Left ventricle myocardium superior (tissue), 1 donor: ENCODE results near the gene SAMD4A. TPM values are rescaled to one million over a fixed set of nuclear protein-coding genes. Genes with fewer than 3 reads are reported as not detected.
"Not testable (repeated sequence)": the region's sequence is repeated elsewhere in the genome, so short reads cannot be mapped to it uniquely, and the experiment has no call there.

Experiments
- ATAC-seq: fragments of 200-7000 bp; cut with Tn5 transposase; one replicate; pipeline ENCODE4 v1.9.1; 2020; ENCODE audit warnings: mild to moderate bottlenecking, moderate library complexity
- DNase-seq: peaks from one replicate; pipeline ENCODE4 v3.0.0-alpha.2; 2020
- intact Hi-C: fragments of 100-400 bp; cut with micrococcal nuclease; formaldehyde crosslinking; loops from one replicate; pipeline ENCODE4 v1.11.0; 2022
- total RNA-seq: library from RNA; stranded (reverse); fragmentation: NEBNext Ultra II Directional; extraction: Animal tissue kit (Norgen Biotek cat#: 25700); gene quantifications from one replicate; pipeline ENCODE4 v1.2.1, GENCODE V29; 2021
- donor health status: DM: no; HTN: yes; CAD: no; lungs with severe emphysema.

Gene SAMD4A
- total RNA-seq, 1 donor from 2014 or later, result 150 TPM

GRCh38 chr14:54797986-54798385 lies 231.1 kb downstream of the SAMD4A start:
- no peak for ATAC-seq
- intact Hi-C loops, result no loop called here
- no peak for DNase-seq

DNA sequence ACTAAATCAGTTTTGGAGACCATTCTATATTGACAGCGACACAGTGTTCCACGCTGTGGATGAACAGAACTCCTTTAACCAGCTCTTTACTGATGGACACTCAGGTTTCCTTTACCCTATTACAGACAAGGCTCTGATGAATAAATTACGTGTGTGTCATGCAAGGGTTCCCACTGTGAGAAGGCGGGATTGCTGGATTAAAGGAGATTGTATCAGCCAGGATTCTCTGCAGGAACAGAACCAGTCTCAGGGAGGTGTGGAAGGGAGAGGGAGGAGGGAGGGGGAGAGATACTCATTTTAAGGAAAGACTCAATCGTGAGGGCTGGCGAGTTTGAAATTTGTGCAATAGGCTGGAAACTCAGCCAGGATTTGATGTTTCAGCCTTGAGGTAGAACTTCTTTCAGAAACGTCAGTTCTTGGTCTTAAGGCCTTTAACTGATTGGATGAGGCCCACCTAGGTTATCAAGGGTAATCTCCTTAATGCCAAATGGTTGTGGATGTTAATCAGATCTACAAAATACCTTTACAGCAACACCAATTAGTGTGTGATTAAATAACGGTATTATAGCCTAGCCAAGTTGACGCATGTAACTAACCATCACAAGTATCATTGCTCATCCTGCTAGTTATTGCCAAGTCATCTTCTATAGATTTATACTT lies 231.7 kb downstream of the SAMD4A start:
- intact Hi-C loops, result no loop called here
- ATAC-seq (no peak), DNase-seq (no peak)

DNA sequence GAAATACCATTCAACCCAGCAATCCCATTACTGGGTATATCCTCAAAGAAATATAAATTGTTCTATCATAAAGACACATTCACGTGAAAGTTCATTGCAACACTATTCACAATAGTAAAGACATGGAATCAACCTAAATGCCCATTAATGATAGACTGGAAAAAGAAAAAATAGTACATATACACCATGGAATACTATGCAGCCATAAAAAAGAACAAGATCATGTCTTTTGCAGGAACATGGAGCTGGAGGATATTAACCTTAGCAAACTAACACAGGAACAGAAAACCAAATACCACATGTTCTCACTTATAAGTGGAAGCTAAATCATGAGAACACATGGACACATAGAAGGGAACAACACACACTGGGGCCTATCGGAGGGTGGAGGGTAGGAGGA lies 234.6 kb downstream of the SAMD4A start:
- not testable (repeated sequence) for DNase-seq, ATAC-seq
- intact Hi-C loops, result loop anchor here (10.0 kb wide), 1 partner anchor 237 kb away; the partner anchor contains the start of gene SAMD4A

DNA sequence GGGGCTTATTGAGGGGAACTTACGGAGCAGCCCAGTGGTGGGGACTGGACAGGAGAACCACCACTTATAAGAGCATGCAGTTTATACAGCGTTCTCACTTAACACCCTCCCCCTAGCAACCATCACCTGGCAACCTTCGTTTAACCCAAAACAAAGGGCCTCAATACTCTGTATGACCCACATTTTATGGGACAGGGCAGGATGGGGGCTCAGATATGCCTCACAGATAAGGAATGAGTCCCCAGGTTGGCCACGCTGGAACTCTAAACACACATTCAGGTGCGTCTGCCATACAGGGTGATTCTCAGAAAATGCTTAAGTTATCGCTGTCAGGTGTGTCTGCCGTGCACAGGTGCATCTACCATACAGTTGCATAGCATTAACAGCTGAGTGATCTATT lies 236.5 kb downstream of the SAMD4A start:
- intact Hi-C loops, result loop anchor here (10.0 kb wide), 1 partner anchor 239 kb away; the partner anchor contains the start of gene SAMD4A
- DNase-seq (no peak), ATAC-seq (no peak)

DNA sequence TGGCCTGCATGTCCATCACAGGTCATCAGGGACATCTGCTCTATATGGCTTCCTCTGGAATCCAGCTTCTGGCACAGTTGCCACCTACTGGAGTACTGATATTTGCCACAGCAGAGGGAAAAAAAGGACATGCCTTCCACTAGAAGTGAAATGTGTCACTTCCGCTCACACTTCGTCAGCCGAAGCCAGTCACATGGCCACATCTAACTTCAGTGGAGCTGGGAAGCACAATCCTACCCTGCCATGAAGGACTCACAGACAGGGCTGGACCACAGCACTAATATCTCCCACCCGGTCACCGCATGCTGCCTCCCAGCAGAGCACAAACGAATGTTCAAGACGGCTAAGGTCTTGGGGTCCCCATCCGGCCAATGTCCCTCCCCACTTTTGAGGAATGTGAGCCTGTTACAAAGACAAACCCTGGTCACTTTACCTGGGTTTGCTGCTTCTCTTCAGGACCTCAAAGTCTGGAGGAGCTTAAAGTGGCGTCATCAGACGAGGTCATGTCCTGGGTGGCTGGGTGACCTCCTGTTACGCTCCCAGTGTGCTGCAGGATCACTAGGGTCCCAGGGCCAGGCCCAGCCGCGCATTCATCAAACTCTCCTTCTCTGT lies 237.1 kb downstream of the SAMD4A start:
- DNase-seq, result no peak
- intact Hi-C loops, result loop anchor here (10.0 kb wide), 1 partner anchor 239 kb away; the partner anchor contains the start of gene SAMD4A
- ATAC-seq, result no peak

- DNase-seq (no peak), ATAC-seq (no peak)
- intact Hi-C loops, result loop anchor here (10.0 kb wide), 1 partner anchor 240 kb away; the partner anchor contains the start of gene SAMD4A
Measured at GRCh38 chr14:54804538-54805041, 237.7 kb downstream of the SAMD4A start.

GRCh38 chr14:54805070-54805444 lies 238.1 kb downstream of the SAMD4A start:
- DNase-seq (no peak), ATAC-seq (peak; percentile 4)
- intact Hi-C loops, result loop anchor here (10.0 kb wide), 1 partner anchor 240 kb away; the partner anchor contains the start of gene SAMD4A

DNA sequence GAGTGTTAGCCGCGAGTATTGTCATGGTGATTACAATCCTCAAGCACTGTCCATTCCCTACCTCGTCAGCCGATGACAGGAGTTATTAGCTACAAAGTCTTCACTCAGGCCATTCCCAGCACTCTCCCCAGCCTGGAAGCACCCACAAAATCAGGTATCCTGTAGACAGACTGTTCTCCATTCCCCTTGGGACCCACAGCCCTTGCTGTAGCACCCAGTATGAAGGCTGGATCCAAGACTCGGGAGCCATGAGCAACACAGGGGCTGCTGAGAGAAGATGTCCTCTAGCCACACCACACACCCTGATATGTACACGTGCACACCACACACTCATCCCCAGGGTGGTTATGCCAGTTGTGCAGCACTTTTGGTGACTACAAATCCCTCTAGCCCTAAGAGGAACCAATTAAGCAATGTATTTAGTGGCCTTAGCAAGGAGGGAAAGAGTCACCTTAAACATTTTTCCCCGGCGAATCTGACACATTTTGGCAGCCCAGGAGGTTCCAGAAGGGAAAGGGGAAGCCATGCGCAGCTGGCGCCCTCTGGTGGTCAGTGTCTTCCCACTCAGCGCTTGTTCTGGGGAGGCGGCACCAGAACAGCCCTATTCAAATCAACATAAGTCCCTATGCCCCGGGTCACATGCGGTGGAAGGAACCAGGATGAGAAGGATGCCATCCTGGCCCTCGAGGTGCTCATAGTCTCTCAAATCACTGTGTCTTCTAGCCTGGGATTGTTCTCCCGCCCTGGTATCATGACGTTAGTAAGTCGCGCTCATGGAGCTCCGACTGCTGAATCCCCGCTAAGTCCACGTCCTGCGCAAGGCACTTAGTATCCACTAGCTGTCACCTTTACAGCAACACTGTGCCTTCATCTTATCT lies 238.8 kb downstream of the SAMD4A start:
- intact Hi-C loops, result loop anchor here (10.0 kb wide), 1 partner anchor 241 kb away; the partner anchor contains the start of gene SAMD4A
- ATAC-seq (peak; percentile 96), DNase-seq (peak; percentile 90)

GRCh38 chr14:54806616-54807015 lies 239.7 kb downstream of the SAMD4A start:
- DNase-seq (no peak), ATAC-seq (no peak)
- intact Hi-C loops, result loop anchor here (10.0 kb wide), 1 partner anchor 242 kb away; the partner anchor contains the start of gene SAMD4A

- ATAC-seq, result no peak
- intact Hi-C loops, result loop anchor here (10.0 kb wide), 1 partner anchor 243 kb away; the partner anchor contains the start of gene SAMD4A
- no peak for DNase-seq
Measured at GRCh38 chr14:54807428-54807827, 240.5 kb downstream of the SAMD4A start.

- intact Hi-C loops, result loop anchor here (10.0 kb wide), 1 partner anchor 243 kb away; the partner anchor contains the start of gene SAMD4A
- ATAC-seq (no peak), DNase-seq (no peak)
Measured at GRCh38 chr14:54807881-54808280, 241.0 kb downstream of the SAMD4A start.

GRCh38 chr14:54808326-54809161 lies 241.6 kb downstream of the SAMD4A start:
- DNase-seq (no peak), ATAC-seq (no peak)
- intact Hi-C loops, result loop anchor here (10.0 kb wide), 1 partner anchor 244 kb away; the partner anchor contains the start of gene SAMD4A

DNA sequence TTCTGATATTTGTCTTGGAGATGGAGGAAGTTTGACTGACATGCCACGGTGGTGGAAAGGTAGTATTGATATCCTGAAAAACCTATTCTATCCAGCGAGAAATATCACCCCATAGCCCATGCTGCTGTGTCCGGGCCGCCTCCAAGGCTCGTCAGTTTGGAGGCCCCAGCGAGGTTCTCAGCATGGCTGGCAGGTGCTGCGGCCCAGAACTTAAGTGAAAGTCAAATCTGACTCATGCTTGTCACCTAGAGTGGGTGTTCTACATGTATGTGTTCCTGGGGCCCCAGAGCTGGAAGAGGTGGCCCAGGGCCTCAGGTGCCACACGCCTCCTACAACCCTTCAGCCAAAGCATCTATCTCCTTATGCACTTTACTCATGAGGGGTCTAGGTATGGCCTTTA lies 242.8 kb downstream of the SAMD4A start:
- intact Hi-C loops, result loop anchor here (10.0 kb wide), 1 partner anchor 245 kb away; the partner anchor contains the start of gene SAMD4A
- no peak for DNase-seq
- ATAC-seq, result no peak

GRCh38 chr14:54812617-54813016 lies 245.7 kb downstream of the SAMD4A start:
- intact Hi-C loops, result no loop called here
- DNase-seq (no peak), ATAC-seq (no peak)

DNA sequence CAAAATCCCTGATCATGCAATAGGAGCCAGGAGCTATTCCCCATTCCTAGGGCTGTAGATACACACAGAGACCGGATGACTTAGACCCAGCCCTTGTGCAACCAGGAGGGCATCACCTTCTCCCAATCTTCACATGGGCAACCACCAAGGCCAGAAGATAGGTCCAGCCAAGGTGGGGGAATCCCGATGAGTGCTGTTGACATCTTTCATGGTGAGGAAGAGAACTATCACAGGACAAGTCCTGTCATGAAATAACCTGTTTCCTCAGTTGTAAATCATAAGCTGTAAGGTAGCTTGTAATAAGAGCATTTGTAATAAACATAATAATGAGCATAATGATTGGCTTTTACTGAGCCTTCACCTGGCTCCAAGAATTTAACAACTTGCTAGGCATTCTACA lies 246.2 kb downstream of the SAMD4A start:
- intact Hi-C loops, result no loop called here
- ATAC-seq (no peak), DNase-seq (no peak)

GRCh38 chr14:54814076-54814475 lies 247.1 kb downstream of the SAMD4A start:
- intact Hi-C loops, result no loop called here
- ATAC-seq, result no peak
- DNase-seq, result no peak

DNA sequence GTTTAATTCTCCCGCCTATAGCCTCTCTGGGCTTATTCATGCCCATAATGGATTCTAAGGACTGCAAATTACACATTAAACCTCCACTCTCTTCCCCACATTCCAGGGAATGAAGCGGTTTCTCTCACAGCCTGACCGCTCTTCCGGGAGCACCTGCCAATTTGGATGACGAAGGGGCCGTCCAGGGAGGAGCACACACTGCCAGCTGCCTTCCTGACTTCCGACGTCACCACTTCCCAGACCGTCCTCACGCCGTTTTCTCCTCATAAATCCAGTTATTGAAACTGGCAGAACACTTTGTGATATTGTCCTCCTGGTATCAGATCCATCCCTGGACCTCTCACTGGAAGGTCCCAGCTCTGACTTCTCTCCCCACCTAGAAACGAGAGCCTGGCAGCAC lies 248.1 kb downstream of the SAMD4A start:
- DNase-seq, result peak; percentile 36
- intact Hi-C loops, result no loop called here
- no peak for ATAC-seq

DNA sequence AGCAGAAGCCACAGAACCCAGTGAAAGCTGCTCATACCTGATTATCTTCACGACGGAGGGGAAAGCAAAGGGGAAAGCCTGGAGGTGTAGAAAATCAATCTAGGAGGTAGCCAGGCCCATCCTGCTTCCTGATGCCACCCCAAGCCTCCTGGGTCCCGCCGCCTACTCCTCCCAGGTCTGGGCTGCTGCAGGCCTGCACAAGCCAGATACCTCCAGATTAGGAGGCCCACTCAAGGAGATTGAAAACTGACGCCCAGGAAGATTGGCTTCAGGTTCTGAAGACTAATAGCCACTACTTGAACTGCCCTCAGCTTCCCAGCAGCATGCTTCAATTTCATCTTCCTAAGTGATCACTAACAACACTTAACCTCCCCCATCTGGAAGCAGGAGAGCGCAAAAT lies 248.6 kb downstream of the SAMD4A start:
- intact Hi-C loops, result no loop called here
- no peak for DNase-seq
- no peak for ATAC-seq
